GM18861 (cell line): ENCODE measurements around the gene MSX1.

Experiments
- ATAC-seq: cut with Tn5 transposase; IDR thresholded peaks from one replicate; pipeline ENCODE4 v1.9.1; 2021; ENCODE audit not compliant: unreplicated experiment

MSX1 gene

DNA sequence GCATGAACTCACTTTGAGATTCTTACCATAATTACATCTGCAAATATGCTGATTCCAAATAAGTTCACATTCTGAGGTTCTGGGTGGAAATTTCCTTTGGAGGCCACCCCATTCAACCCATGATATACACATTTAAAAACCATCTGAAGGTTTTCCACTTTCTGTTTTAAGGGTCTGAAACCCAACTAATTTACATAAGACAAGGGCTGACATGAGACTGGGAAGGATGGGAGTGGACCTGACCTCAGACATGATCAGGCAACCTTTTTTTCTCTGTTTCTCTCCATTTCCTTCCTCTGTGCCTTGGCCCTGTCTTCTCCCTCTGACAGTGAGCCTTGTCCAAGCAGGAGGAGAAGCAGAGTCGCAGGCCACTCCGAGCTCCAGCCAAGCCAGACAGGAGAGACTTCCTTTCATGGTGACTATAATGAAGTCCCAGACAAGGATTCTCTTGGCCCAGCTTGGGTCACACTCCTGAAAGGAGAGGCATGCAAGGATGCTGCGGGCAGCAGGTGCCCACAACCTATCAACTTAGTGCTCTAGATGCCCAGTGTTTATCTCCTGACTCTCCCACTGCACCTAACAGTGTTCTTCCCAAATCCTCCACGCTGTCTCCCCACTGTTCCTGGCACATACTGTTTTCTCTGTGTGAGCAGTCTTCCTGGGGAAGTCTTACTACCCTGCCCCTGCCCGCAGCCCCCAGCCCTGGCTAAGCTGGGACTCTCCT is 39.9 kb downstream of the MSX1 start:
- no peak for ATAC-seq

DNA sequence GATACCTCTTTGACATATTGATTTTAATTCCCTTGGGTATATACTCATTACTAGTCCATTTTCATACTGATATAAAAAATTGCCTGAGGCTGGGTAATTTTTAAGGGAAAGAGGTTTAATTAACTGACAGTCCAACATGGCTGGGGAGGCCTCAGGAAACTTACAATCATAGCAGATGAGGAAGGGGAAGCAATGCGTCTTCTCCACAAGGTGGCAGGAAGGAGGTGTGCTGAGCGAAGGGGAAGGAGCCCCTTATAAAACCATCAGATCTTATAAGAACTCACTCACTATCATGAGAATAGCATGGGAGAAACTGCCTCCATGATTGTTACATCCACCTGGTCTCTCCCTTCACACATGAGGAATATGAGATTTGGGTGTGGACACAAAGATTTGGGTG is 42.4 kb downstream of the MSX1 start:
- ATAC-seq = no peak

DNA sequence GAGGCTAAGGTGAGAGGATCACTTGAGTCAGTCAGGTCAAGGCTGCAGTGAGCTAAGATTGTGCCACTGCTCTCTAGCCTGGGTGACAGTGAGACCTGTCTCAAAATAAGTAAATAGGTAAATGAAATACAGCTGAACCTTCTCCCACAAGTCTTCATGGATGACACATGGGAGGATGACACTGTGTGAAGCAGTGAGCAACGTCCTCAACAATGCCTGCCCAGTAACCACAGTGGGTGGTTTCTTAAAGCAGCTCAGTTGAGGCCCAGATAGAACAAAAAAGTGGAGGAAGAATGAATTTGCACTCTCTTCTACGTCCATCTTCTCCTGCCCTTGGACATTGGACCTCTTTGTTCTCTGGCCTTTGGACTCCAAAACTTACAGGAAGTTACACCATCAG is 52.7 kb downstream of the MSX1 start:
- ATAC-seq = no peak

DNA sequence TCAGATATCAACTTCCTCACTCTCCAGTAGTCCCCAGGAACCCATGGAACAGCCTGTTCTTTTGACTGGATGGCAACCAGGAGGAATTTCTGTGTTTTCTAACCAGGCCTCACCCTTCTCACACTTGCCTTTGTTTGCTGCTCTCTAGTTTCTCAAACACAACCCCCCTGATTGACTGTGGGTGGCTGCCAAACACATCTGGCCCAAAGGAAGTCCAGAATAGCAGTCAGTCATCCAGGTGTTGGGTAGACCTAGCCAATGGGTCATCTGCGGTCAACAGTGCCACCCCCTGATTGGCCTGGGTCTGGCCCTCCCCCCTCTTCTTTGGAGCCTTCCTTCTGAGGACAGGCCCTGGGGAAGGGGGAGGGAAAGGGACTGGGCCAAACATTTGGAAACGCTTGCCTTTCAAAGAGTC is 53.7 kb downstream of the MSX1 start:
- ATAC-seq = no peak
